ENCODE results near the gene TIE1. TPM values are rescaled to one million over a fixed set of nuclear protein-coding genes. Genes with fewer than 3 reads are reported as not detected.
A peak's percentile ranks its signal among the peaks of the same experiment; 100 is the strongest.

The TIE1 gene
- total and polyA plus RNA-seq, 4 experiments from 2014 or later, result not detected

GRCh38 chr1:43294761-43295160 lies 6.0 kb upstream of the TIE1 start:
- H3K27ac ChIP-seq (ENCODE audit: low read depth, low read length), result no peak overlapping the region
- H3K4me3 ChIP-seq (ENCODE audit: low read length in 2 of 2), result no peak overlapping the region
- no peak for DNase-seq
- CTCF ChIA-PET (ENCODE audit: partially characterized antibody), result interaction anchor here (1.7 kb wide), 1 partner anchor 68 kb away, joined by 5 read pairs; no protein-coding TSS in a partner anchor
- H3K4me1 Mint-ChIP-seq, result peaks cover 10 to 17% (median 14%) of the 10 kb centered on the region in 4 donors
- no peaks in the 10 kb centered on the region for H3K36me3 Mint-ChIP-seq
- peak overlapping the region in 6 of 7 donors; percentile 48 to 78 (median 56) for H3K27ac Mint-ChIP-seq
- peaks cover 15% of the 10 kb centered on the region for H3K4me1 ChIP-seq (ENCODE audit: insufficient read depth, low read length)
- H3K27me3 Mint-ChIP-seq, result no peaks in the 10 kb centered on the region
- no peaks in the 10 kb centered on the region for H3K9me3 ChIP-seq (ENCODE audit: control insufficient read depth in 1 of 2, low read length in 2 of 2)
- POLR2A ChIA-PET (ENCODE audit: partially characterized antibody), result interaction anchor here (1.2 kb wide), 1 partner anchor 71 kb away, joined by 3 read pairs; no protein-coding TSS in a partner anchor
- H3K27me3 ChIP-seq (ENCODE audit: insufficient read depth, low read length), result no peaks in the 10 kb centered on the region
- H3K36me3 ChIP-seq (ENCODE audit: insufficient read depth, low read length), result no peaks in the 10 kb centered on the region
- H3K9me3 Mint-ChIP-seq, result no peaks in the 10 kb centered on the region
- intact Hi-C loops (cut with micrococcal nuclease), result no loop called here
- H3K4me3 Mint-ChIP-seq, result no peak overlapping the region

- Histone ChIP-seq H3K4me1 (ENCODE audit: insufficient read depth, low read length) (peaks cover 15% of the 10 kb centered on the region), H3K4me3 (ENCODE audit: low read length in 2 of 2) (no peak overlapping the region), H3K36me3 (ENCODE audit: insufficient read depth, low read length) (no peaks in the 10 kb centered on the region), H3K27ac (ENCODE audit: low read depth, low read length) (no peak overlapping the region), H3K27me3 (ENCODE audit: insufficient read depth, low read length) (no peaks in the 10 kb centered on the region), H3K9me3 (ENCODE audit: control insufficient read depth in 1 of 2, low read length in 2 of 2) (no peaks in the 10 kb centered on the region)
- intact Hi-C loops (cut with micrococcal nuclease), result no loop called here
- Mint-ChIP-seq H3K4me1 (peaks cover 10 to 17% (median 14%) of the 10 kb centered on the region in 4 donors), H3K4me3 (peak overlapping the region in 2 of 8 donors; percentile 15 to 76), H3K27me3 (no peaks in the 10 kb centered on the region), H3K9me3 (no peaks in the 10 kb centered on the region), H3K27ac (peak overlapping the region; percentile 27 to 94 (median 90)), H3K36me3 (no peaks in the 10 kb centered on the region)
- ChIA-PET CTCF (ENCODE audit: partially characterized antibody) (interaction anchor here (1.7 kb wide), 1 partner anchor 69 kb away, joined by 5 read pairs; no protein-coding TSS in a partner anchor), POLR2A (ENCODE audit: partially characterized antibody) (no interaction called here)
- DNase-seq, result no peak
Measured at GRCh38 chr1:43296207-43296606, 4.6 kb upstream of the TIE1 start.

- DNase-seq, result no peak
- Mint-ChIP-seq H3K27me3 (no peaks in the 10 kb centered on the region), H3K4me3 (no peak overlapping the region), H3K36me3 (no peaks in the 10 kb centered on the region), H3K27ac (no peak overlapping the region), H3K9me3 (no peaks in the 10 kb centered on the region), H3K4me1 (peaks cover 10 to 17% (median 14%) of the 10 kb centered on the region in 4 donors)
- no peaks in the 10 kb centered on the region for H3K36me3 ChIP-seq (ENCODE audit: insufficient read depth, low read length)
- intact Hi-C loops (cut with micrococcal nuclease), result no loop called here
- no peaks in the 10 kb centered on the region for H3K9me3 ChIP-seq (ENCODE audit: control insufficient read depth in 1 of 2, low read length in 2 of 2)
- no peaks in the 10 kb centered on the region for H3K27me3 ChIP-seq (ENCODE audit: insufficient read depth, low read length)
- H3K4me1 ChIP-seq (ENCODE audit: insufficient read depth, low read length), result peaks cover 15% of the 10 kb centered on the region
- ChIA-PET CTCF (ENCODE audit: partially characterized antibody) (no interaction called here), POLR2A (ENCODE audit: partially characterized antibody) (no interaction called here)
- H3K4me3 ChIP-seq (ENCODE audit: low read length in 2 of 2), result no peak overlapping the region
- H3K27ac ChIP-seq (ENCODE audit: low read depth, low read length), result no peak overlapping the region
Measured at GRCh38 chr1:43298055-43298454, 2.7 kb upstream of the TIE1 start.

- Mint-ChIP-seq H3K4me1 (peaks cover 10 to 17% (median 14%) of the 10 kb centered on the region in 4 donors), H3K27ac (peak overlapping the region in 1 of 7 donors; percentile 51), H3K9me3 (no peaks in the 10 kb centered on the region), H3K27me3 (no peaks in the 10 kb centered on the region), H3K4me3 (no peak overlapping the region), H3K36me3 (no peaks in the 10 kb centered on the region)
- no peaks in the 10 kb centered on the region for H3K27me3 ChIP-seq (ENCODE audit: insufficient read depth, low read length)
- no peak overlapping the region for H3K27ac ChIP-seq (ENCODE audit: low read depth, low read length)
- H3K4me3 ChIP-seq (ENCODE audit: low read length in 2 of 2), result no peak overlapping the region
- CTCF ChIA-PET (ENCODE audit: partially characterized antibody), result no interaction called here
- DNase-seq, result no peak
- H3K4me1 ChIP-seq (ENCODE audit: insufficient read depth, low read length), result peaks cover 15% of the 10 kb centered on the region
- POLR2A ChIA-PET (ENCODE audit: partially characterized antibody), result no interaction called here
- intact Hi-C loops (cut with micrococcal nuclease), result no loop called here
- no peaks in the 10 kb centered on the region for H3K36me3 ChIP-seq (ENCODE audit: insufficient read depth, low read length)
- H3K9me3 ChIP-seq (ENCODE audit: control insufficient read depth in 1 of 2, low read length in 2 of 2), result no peaks in the 10 kb centered on the region
Measured at GRCh38 chr1:43299101-43299500, 1.7 kb upstream of the TIE1 start.

- intact Hi-C loops (cut with micrococcal nuclease), result no loop called here
- no peaks in the 10 kb centered on the region for H3K9me3 Mint-ChIP-seq
- POLR2A ChIA-PET (ENCODE audit: partially characterized antibody), result no interaction called here
Measured at GRCh38 chr1:43302201-43302600, 1.4 kb downstream of the TIE1 start.

GRCh38 chr1:43302721-43303470 lies 2.1 kb downstream of the TIE1 start:
- intact Hi-C loops (cut with micrococcal nuclease), result no loop called here
- Histone ChIP-seq H3K36me3 (ENCODE audit: insufficient read depth, low read length) (no peaks in the 10 kb centered on the region), H3K27ac (ENCODE audit: low read depth, low read length) (no peak overlapping the region), H3K27me3 (ENCODE audit: insufficient read depth, low read length) (no peaks in the 10 kb centered on the region), H3K4me1 (ENCODE audit: insufficient read depth, low read length) (no peaks in the 10 kb centered on the region), H3K4me3 (ENCODE audit: low read length in 2 of 2) (no peak overlapping the region), H3K9me3 (ENCODE audit: control insufficient read depth in 1 of 2, low read length in 2 of 2) (no peaks in the 10 kb centered on the region)
- H3K36me3 Mint-ChIP-seq, result no peaks in the 10 kb centered on the region
- POLR2A ChIA-PET (ENCODE audit: partially characterized antibody), result no interaction called here
- peaks cover 0 to 3% of the 10 kb centered on the region in 2 donors for H3K27me3 Mint-ChIP-seq
- CTCF ChIA-PET (ENCODE audit: partially characterized antibody), result interaction anchor here (0.8 kb wide), 1 partner anchor 76 kb away, joined by 4 read pairs; no protein-coding TSS in a partner anchor
- H3K4me3 Mint-ChIP-seq, result no peak overlapping the region
- H3K4me1 Mint-ChIP-seq, result no peaks in the 10 kb centered on the region
- H3K27ac Mint-ChIP-seq, result no peak overlapping the region
- no peaks in the 10 kb centered on the region for H3K9me3 Mint-ChIP-seq
- DNase-seq, result no peak

More at GRCh38 chr1:43302201-43302600, 1.4 kb downstream of the TIE1 start:
- no peak overlapping the region for H3K27ac Mint-ChIP-seq
- no peaks in the 10 kb centered on the region for H3K4me1 Mint-ChIP-seq
- H3K9me3 ChIP-seq (ENCODE audit: control insufficient read depth in 1 of 2, low read length in 2 of 2), result no peaks in the 10 kb centered on the region
- H3K27ac ChIP-seq (ENCODE audit: low read depth, low read length), result no peak overlapping the region
- no peaks in the 10 kb centered on the region for H3K36me3 ChIP-seq (ENCODE audit: insufficient read depth, low read length)
- no peak for DNase-seq
- no peak overlapping the region for H3K4me3 Mint-ChIP-seq
- no peaks in the 10 kb centered on the region for H3K4me1 ChIP-seq (ENCODE audit: insufficient read depth, low read length)
- H3K27me3 Mint-ChIP-seq, result no peaks in the 10 kb centered on the region
- CTCF ChIA-PET (ENCODE audit: partially characterized antibody), result no interaction called here
- no peaks in the 10 kb centered on the region for H3K36me3 Mint-ChIP-seq
- no peaks in the 10 kb centered on the region for H3K27me3 ChIP-seq (ENCODE audit: insufficient read depth, low read length)
- no peak overlapping the region for H3K4me3 ChIP-seq (ENCODE audit: low read length in 2 of 2)

- ChIA-PET CTCF (ENCODE audit: partially characterized antibody) (interaction anchor here (0.8 kb wide), 1 partner anchor 77 kb away, joined by 4 read pairs; no protein-coding TSS in a partner anchor), POLR2A (ENCODE audit: partially characterized antibody) (no interaction called here)
- no peak overlapping the region for H3K27ac Mint-ChIP-seq
- H3K4me3 Mint-ChIP-seq, result no peak overlapping the region
- Histone ChIP-seq H3K4me1 (ENCODE audit: insufficient read depth, low read length) (no peaks in the 10 kb centered on the region), H3K4me3 (ENCODE audit: low read length in 2 of 2) (no peak overlapping the region), H3K9me3 (ENCODE audit: control insufficient read depth in 1 of 2, low read length in 2 of 2) (no peaks in the 10 kb centered on the region), H3K27me3 (ENCODE audit: insufficient read depth, low read length) (no peaks in the 10 kb centered on the region), H3K36me3 (ENCODE audit: insufficient read depth, low read length) (no peaks in the 10 kb centered on the region), H3K27ac (ENCODE audit: low read depth, low read length) (no peak overlapping the region)
- peaks cover 0 to 3% of the 10 kb centered on the region in 2 donors for H3K27me3 Mint-ChIP-seq
- H3K36me3 Mint-ChIP-seq, result no peaks in the 10 kb centered on the region
- DNase-seq, result no peak
- intact Hi-C loops (cut with micrococcal nuclease), result no loop called here
- H3K9me3 Mint-ChIP-seq, result no peaks in the 10 kb centered on the region
- no peaks in the 10 kb centered on the region for H3K4me1 Mint-ChIP-seq
Measured at GRCh38 chr1:43303471-43304313, 2.9 kb downstream of the TIE1 start.

Data from CD4-positive, alpha-beta memory T cell (primary cell).